ENCODE results near the gene CNOT1.

CNOT1 gene

GRCh38 chr16:58472266-58472665 lies 157.4 kb downstream of the CNOT1 start:
- TF ChIP-seq EZH2 (IDR thresholded peaks at IDR 0.05; ENCODE audit: borderline replicate concordance, low read length): no peak
- TF ChIP-seq CTCF (IDR thresholded peaks at IDR 0.05; ENCODE audit: low read length): no peak
- Histone ChIP-seq H3K4me1 (ENCODE audit: insufficient read depth, low read length, severe bottlenecking) (no peaks in the 10 kb centered on the region), H3K4me3 (ENCODE audit: low read depth, low read length, poor library complexity, severe bottlenecking) (no peak overlapping the region), H3K36me3 (ENCODE audit: insufficient read depth, low read length) (no peaks in the 10 kb centered on the region), H3K9me2 (ENCODE audit: low read depth, low read length) (no peaks in the 10 kb centered on the region), H4K20me1 (ENCODE audit: insufficient read depth, low read length) (no peaks in the 10 kb centered on the region), H3K9me3 (ENCODE audit: low read length) (no peaks in the 10 kb centered on the region), H3K9ac (ENCODE audit: low read length) (no peak overlapping the region), H3K27ac (ENCODE audit: low read depth, low read length, poor library complexity, severe bottlenecking) (no peak overlapping the region), H3K4me2 (ENCODE audit: low read length) (no peak overlapping the region), H3F3A (ENCODE audit: insufficient read depth, low read length) (no peaks in the 10 kb centered on the region), H2AFZ (ENCODE audit: low read length) (no peak overlapping the region), H3K79me2 (ENCODE audit: insufficient read depth, low read length) (no peaks in the 10 kb centered on the region), H3K27me3 (ENCODE audit: insufficient read depth, low read length) (no peaks in the 10 kb centered on the region)

GRCh38 chr16:58471209-58471975 lies 158.2 kb downstream of the CNOT1 start:
- Histone ChIP-seq H3F3A (ENCODE audit: insufficient read depth, low read length) (no peaks in the 10 kb centered on the region), H4K20me1 (ENCODE audit: insufficient read depth, low read length) (no peaks in the 10 kb centered on the region), H3K79me2 (ENCODE audit: insufficient read depth, low read length) (no peaks in the 10 kb centered on the region), H3K27ac (ENCODE audit: low read depth, low read length, poor library complexity, severe bottlenecking) (no peak overlapping the region), H3K9me3 (ENCODE audit: low read length) (no peaks in the 10 kb centered on the region), H3K4me2 (ENCODE audit: low read length) (no peak overlapping the region), H3K9me2 (ENCODE audit: low read depth, low read length) (no peaks in the 10 kb centered on the region), H3K36me3 (ENCODE audit: insufficient read depth, low read length) (no peaks in the 10 kb centered on the region), H3K27me3 (ENCODE audit: insufficient read depth, low read length) (no peaks in the 10 kb centered on the region), H3K4me1 (ENCODE audit: insufficient read depth, low read length, severe bottlenecking) (no peaks in the 10 kb centered on the region), H3K4me3 (ENCODE audit: low read depth, low read length, poor library complexity, severe bottlenecking) (no peak overlapping the region), H3K9ac (ENCODE audit: low read length) (no peak overlapping the region), H2AFZ (ENCODE audit: low read length) (no peak overlapping the region)
- no peak for TF ChIP-seq CTCF (IDR thresholded peaks at IDR 0.05; ENCODE audit: low read length)
- TF ChIP-seq EZH2 (IDR thresholded peaks at IDR 0.05; ENCODE audit: borderline replicate concordance, low read length): no peak

Data from OCI-LY1 (cell line).